ENCODE data around the gene RBBP9.

RBBP9 gene

GRCh38 chr20:18496042-18496441, 983 bp downstream of the RBBP9 start:
- Histone ChIP-seq H3K27ac (0 out of 2 replicates have a peak overlapping the region, but pooled peaks have one; percentile 17), H3K4me3 (peak overlapping the region; percentile 99), H3K9me3 (ENCODE audit: low read depth, low read length) (no peaks in the 10 kb centered on the region), H3K9ac (ENCODE audit: insufficient read length) (peak overlapping the region; percentile 78), H3K36me3 (ENCODE audit: insufficient read depth, low read length) (peaks cover 16% of the 10 kb centered on the region; the same call in 1 of the 2 replicates)
- TF ChIP-seq FOXP2 (optimal IDR thresholded peaks at IDR 0.05; ENCODE audit: control extremely low read depth, extremely low read length, insufficient read depth) (no peak), EZH2 (IDR thresholded peaks at IDR 0.05) (no peak), POLR2AphosphoS5 (IDR thresholded peaks at IDR 0.05; ENCODE audit: borderline replicate concordance, low read depth, low read length) (no peak)
- no peak for DNase-seq (ENCODE audit: low read depth, low spot score)

GRCh38 chr20:18488301-18488700, 8.7 kb downstream of the RBBP9 start:
- Histone ChIP-seq H3K9me3 (ENCODE audit: low read depth, low read length) (no peaks in the 10 kb centered on the region), H3K36me3 (ENCODE audit: insufficient read depth, low read length) (peaks cover 54% of the 10 kb centered on the region), H3K27ac (no peak overlapping the region), H3K9ac (ENCODE audit: insufficient read length) (no peak overlapping the region), H3K4me3 (no peak overlapping the region)
- no peak for DNase-seq (ENCODE audit: low read depth, low spot score)
- TF ChIP-seq EZH2 (IDR thresholded peaks at IDR 0.05) (no peak), POLR2AphosphoS5 (IDR thresholded peaks at IDR 0.05; ENCODE audit: borderline replicate concordance, low read depth, low read length) (no peak), FOXP2 (optimal IDR thresholded peaks at IDR 0.05; ENCODE audit: control extremely low read depth, extremely low read length, insufficient read depth) (no peak)

- no peaks in the 10 kb centered on the region for H3K9me3 ChIP-seq (ENCODE audit: low read depth, low read length)
- H3K4me3 ChIP-seq: no peak overlapping the region
- no peak overlapping the region for H3K9ac ChIP-seq (ENCODE audit: insufficient read length)
- H3K27ac ChIP-seq: no peak overlapping the region
- TF ChIP-seq FOXP2 (optimal IDR thresholded peaks at IDR 0.05; ENCODE audit: control extremely low read depth, extremely low read length, insufficient read depth) (no peak), EZH2 (IDR thresholded peaks at IDR 0.05) (no peak), POLR2AphosphoS5 (IDR thresholded peaks at IDR 0.05; ENCODE audit: borderline replicate concordance, low read depth, low read length) (no peak)
- H3K36me3 ChIP-seq (ENCODE audit: insufficient read depth, low read length): peaks cover 69% of the 10 kb centered on the region
- no peak for DNase-seq (ENCODE audit: low read depth, low spot score)
Measured at GRCh38 chr20:18481596-18481995, 15.4 kb downstream of the RBBP9 start.

- Histone ChIP-seq H3K9me3 (ENCODE audit: low read depth, low read length) (no peaks in the 10 kb centered on the region), H3K4me3 (no peak overlapping the region), H3K9ac (ENCODE audit: insufficient read length) (no peak overlapping the region), H3K36me3 (ENCODE audit: insufficient read depth, low read length) (peaks cover 78% of the 10 kb centered on the region), H3K27ac (no peak overlapping the region)
- no peak for TF ChIP-seq EZH2 (IDR thresholded peaks at IDR 0.05)
- TF ChIP-seq FOXP2 (optimal IDR thresholded peaks at IDR 0.05; ENCODE audit: control extremely low read depth, extremely low read length, insufficient read depth): no peak
- no peak for TF ChIP-seq POLR2AphosphoS5 (IDR thresholded peaks at IDR 0.05; ENCODE audit: borderline replicate concordance, low read depth, low read length)
- DNase-seq (ENCODE audit: low read depth, low spot score): no peak
Measured at GRCh38 chr20:18477821-18478220, 19.2 kb downstream of the RBBP9 start.

GRCh38 chr20:18477218-18477617, 19.8 kb downstream of the RBBP9 start:
- no peak for TF ChIP-seq EZH2 (IDR thresholded peaks at IDR 0.05)
- Histone ChIP-seq H3K9ac (ENCODE audit: insufficient read length) (no peak overlapping the region), H3K4me3 (no peak overlapping the region), H3K9me3 (ENCODE audit: low read depth, low read length) (no peaks in the 10 kb centered on the region), H3K36me3 (ENCODE audit: insufficient read depth, low read length) (peaks cover 72% of the 10 kb centered on the region), H3K27ac (no peak overlapping the region)
- no peak for DNase-seq (ENCODE audit: low read depth, low spot score)

- TF ChIP-seq FOXP2 (optimal IDR thresholded peaks at IDR 0.05; ENCODE audit: control extremely low read depth, extremely low read length, insufficient read depth) (no peak), EZH2 (IDR thresholded peaks at IDR 0.05) (no peak), POLR2AphosphoS5 (IDR thresholded peaks at IDR 0.05; ENCODE audit: borderline replicate concordance, low read depth, low read length) (peak; percentile 73)
- no peaks in the 10 kb centered on the region for H3K9me3 ChIP-seq (ENCODE audit: low read depth, low read length)
- peak within 1 kb of the TSS; percentile 95 for H3K4me3 ChIP-seq
- peak; percentile 94 for DNase-seq (ENCODE audit: low read depth, low spot score)
- H3K9ac ChIP-seq (ENCODE audit: insufficient read length): peak within 1 kb of the TSS; percentile 95
- peaks cover 24% of the 10 kb centered on the region for H3K36me3 ChIP-seq (ENCODE audit: insufficient read depth, low read length)
- peak within 1 kb of the TSS; percentile 98 for H3K27ac ChIP-seq
Measured at GRCh38 chr20:18466894-18467730, 29.9 kb downstream of the RBBP9 start, which contains the start of the genes DZANK1 and POLR3F. Gene DZANK1 (minus strand): TSS chr20:18467030. CDS start chr20:18465358, 1,672 bp downstream. Gene POLR3F (plus strand): TSS chr20:18467390. CDS start chr20:18467507, 117 bp downstream.

- Histone ChIP-seq H3K9ac (ENCODE audit: insufficient read length) (peak overlapping the region; percentile 95), H3K4me3 (peak overlapping the region; percentile 95), H3K9me3 (ENCODE audit: low read depth, low read length) (no peaks in the 10 kb centered on the region), H3K27ac (no peak overlapping the region), H3K36me3 (ENCODE audit: insufficient read depth, low read length) (peaks cover 22% of the 10 kb centered on the region)
- TF ChIP-seq POLR2AphosphoS5 (IDR thresholded peaks at IDR 0.05; ENCODE audit: borderline replicate concordance, low read depth, low read length) (peak; percentile 52; the same call in 1 of the 2 replicates), EZH2 (IDR thresholded peaks at IDR 0.05) (no peak)
- no peak for DNase-seq (ENCODE audit: low read depth, low spot score)
Measured at GRCh38 chr20:18466574-18466893, 30.5 kb downstream of the RBBP9 start.

GRCh38 chr20:18465536-18466200, 31.4 kb downstream of the RBBP9 start:
- H3K4me3 ChIP-seq: peak overlapping the region; percentile 95; the same call in 1 of the 2 replicates
- DNase-seq (ENCODE audit: low read depth, low spot score): no peak
- H3K9ac ChIP-seq (ENCODE audit: insufficient read length): peak overlapping the region; percentile 95
- TF ChIP-seq FOXP2 (optimal IDR thresholded peaks at IDR 0.05; ENCODE audit: control extremely low read depth, extremely low read length, insufficient read depth): no peak
- H3K9me3 ChIP-seq (ENCODE audit: low read depth, low read length): no peaks in the 10 kb centered on the region
- peaks cover 14% of the 10 kb centered on the region for H3K36me3 ChIP-seq (ENCODE audit: insufficient read depth, low read length)
- H3K27ac ChIP-seq: no peak overlapping the region
